Measurements from ENCODE around the gene PDP2. TPM values are rescaled to one million over a fixed set of nuclear protein-coding genes. Genes with fewer than 3 reads are reported as not detected.

The PDP2 gene
- total RNA-seq, 1 donor from 2014 or later = 11.3 TPM

GRCh38 chr16:66906916-66907836 lies 26.9 kb downstream of the PDP2 start:
- no peak overlapping the region for H3K4me3 Mint-ChIP-seq (ENCODE audit: unreplicated experiment)
- TF ChIP-seq CTCF (IDR thresholded peaks at IDR 0.05; ENCODE audit: unreplicated experiment) = no peak
- H3K4me1 Mint-ChIP-seq (ENCODE audit: unreplicated experiment) = peaks cover 2% of the 10 kb centered on the region
- H3K27ac Mint-ChIP-seq (ENCODE audit: unreplicated experiment) = no peak overlapping the region
- H3K9me3 Mint-ChIP-seq (ENCODE audit: unreplicated experiment) = no peaks in the 10 kb centered on the region
- H3K27me3 Mint-ChIP-seq (ENCODE audit: unreplicated experiment) = peaks cover 12% of the 10 kb centered on the region
- no peak for DNase-seq (ENCODE audit: low spot score)
- H3K36me3 Mint-ChIP-seq (ENCODE audit: low read depth, unreplicated experiment) = no peaks in the 10 kb centered on the region

- H3K4me1 Mint-ChIP-seq (ENCODE audit: unreplicated experiment) = peaks cover 2% of the 10 kb centered on the region
- DNase-seq (ENCODE audit: low spot score) = no peak
- no peak for TF ChIP-seq CTCF (IDR thresholded peaks at IDR 0.05; ENCODE audit: unreplicated experiment)
- H3K27ac Mint-ChIP-seq (ENCODE audit: unreplicated experiment) = no peak overlapping the region
- H3K4me3 Mint-ChIP-seq (ENCODE audit: unreplicated experiment) = no peak overlapping the region
- H3K27me3 Mint-ChIP-seq (ENCODE audit: unreplicated experiment) = peaks cover 11% of the 10 kb centered on the region
- H3K9me3 Mint-ChIP-seq (ENCODE audit: unreplicated experiment) = no peaks in the 10 kb centered on the region
- H3K36me3 Mint-ChIP-seq (ENCODE audit: low read depth, unreplicated experiment) = no peaks in the 10 kb centered on the region
Measured at GRCh38 chr16:66908116-66908515, 27.8 kb downstream of the PDP2 start.

GRCh38 chr16:66908762-66909559 lies 28.6 kb downstream of the PDP2 start:
- Mint-ChIP-seq H3K27ac (ENCODE audit: unreplicated experiment) (no peak overlapping the region), H3K4me1 (ENCODE audit: unreplicated experiment) (peaks cover 2% of the 10 kb centered on the region), H3K9me3 (ENCODE audit: unreplicated experiment) (no peaks in the 10 kb centered on the region), H3K36me3 (ENCODE audit: low read depth, unreplicated experiment) (no peaks in the 10 kb centered on the region), H3K27me3 (ENCODE audit: unreplicated experiment) (peaks cover 13% of the 10 kb centered on the region), H3K4me3 (ENCODE audit: unreplicated experiment) (no peak overlapping the region)
- DNase-seq (ENCODE audit: low spot score) = no peak
- no peak for TF ChIP-seq CTCF (IDR thresholded peaks at IDR 0.05; ENCODE audit: unreplicated experiment)

- DNase-seq (ENCODE audit: low spot score) = no peak
- Mint-ChIP-seq H3K4me1 (ENCODE audit: unreplicated experiment) (peaks cover 2% of the 10 kb centered on the region), H3K27me3 (ENCODE audit: unreplicated experiment) (peaks cover 15% of the 10 kb centered on the region), H3K27ac (ENCODE audit: unreplicated experiment) (no peak overlapping the region), H3K9me3 (ENCODE audit: unreplicated experiment) (no peaks in the 10 kb centered on the region), H3K4me3 (ENCODE audit: unreplicated experiment) (no peak overlapping the region), H3K36me3 (ENCODE audit: low read depth, unreplicated experiment) (no peaks in the 10 kb centered on the region)
- no peak for TF ChIP-seq CTCF (IDR thresholded peaks at IDR 0.05; ENCODE audit: unreplicated experiment)
Measured at GRCh38 chr16:66910175-66910940, 30.0 kb downstream of the PDP2 start.
